Measurements from ENCODE around the gene CLEC2L. TPM values are rescaled to one million over a fixed set of nuclear protein-coding genes. Genes with fewer than 3 reads are reported as not detected.

CLEC2L gene
- total and polyA plus RNA-seq, 10 donors = 0.11 TPM; not detected in 9

DNA sequence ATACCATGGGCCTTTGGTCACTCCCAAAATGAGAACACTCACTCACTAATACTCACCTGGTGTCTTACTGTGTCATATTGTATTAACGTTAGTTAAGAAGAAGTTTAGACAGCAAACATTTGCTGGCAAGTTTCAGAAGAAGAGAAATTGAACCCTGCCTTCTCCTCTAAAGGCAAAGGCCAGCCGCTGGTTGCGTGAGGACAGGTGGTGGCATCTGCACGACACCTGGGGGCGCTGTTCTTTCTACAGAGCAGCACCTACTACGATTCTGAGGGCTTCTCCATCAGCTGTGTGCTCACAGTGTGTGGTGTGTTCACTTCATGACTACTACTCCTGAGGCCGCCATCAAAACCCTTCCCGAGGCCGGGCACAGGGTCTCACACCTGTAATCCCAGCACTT, 17.9 kb upstream of the CLEC2L start:
- H3K4me3 ChIP-seq = no peak overlapping the region
- H3K27me3 ChIP-seq (replicated peaks in 1 of 7) = peaks cover 0 to 7% (median 0%) of the 10 kb centered on the region in 7 donors
- no peak overlapping the region for H3K27ac ChIP-seq
- WGBS, 5 donors = 85 to 91% (median 86%) methylated on average over 9 of the region's 9 CpGs
- TF ChIP-seq POLR2AphosphoS5 (IDR thresholded peaks at IDR 0.05) = no peak
- TF ChIP-seq POLR2A (IDR thresholded peaks at IDR 0.05) = no peak
- no peak for TF ChIP-seq CTCF (IDR thresholded peaks at IDR 0.05 in 8 of 11, conservative IDR thresholded peaks at IDR 0.05 in 3 of 11)
- H3K4me1 ChIP-seq = peaks cover 0 to 3% (median under 1%) of the 10 kb centered on the region in 6 donors
- no peaks in the 10 kb centered on the region for H3K36me3 ChIP-seq
- no peaks in the 10 kb centered on the region for H3K9me3 ChIP-seq
- DNase-seq = no peak
- intact Hi-C loops (cut with DNase I; ENCODE audit: low total_unique reads) = no loop called here

DNA sequence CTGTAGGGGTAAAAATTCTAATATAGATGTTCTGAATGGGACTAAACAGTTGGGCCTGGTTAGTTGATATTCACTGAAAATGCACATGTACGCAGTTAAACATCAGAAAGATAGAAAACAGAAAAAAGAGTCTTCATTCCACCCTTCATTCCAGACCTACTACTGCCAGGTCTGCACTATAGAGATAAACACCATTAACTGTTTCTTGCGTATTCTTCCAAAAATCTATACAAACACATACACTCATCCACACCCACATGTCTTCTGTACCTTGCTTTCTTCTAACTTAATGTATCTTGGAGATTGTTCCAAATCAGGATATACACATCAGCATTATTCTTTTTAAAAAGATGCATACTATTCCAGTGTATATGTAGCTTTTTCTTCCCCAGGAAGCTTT, 13.9 kb upstream of the CLEC2L start:
- DNase-seq = no peak
- intact Hi-C loops (cut with DNase I; ENCODE audit: low total_unique reads) = no loop called here
- no peak for TF ChIP-seq POLR2A (IDR thresholded peaks at IDR 0.05)
- TF ChIP-seq CTCF (IDR thresholded peaks at IDR 0.05 in 8 of 11, conservative IDR thresholded peaks at IDR 0.05 in 3 of 11) = no peak
- TF ChIP-seq POLR2AphosphoS5 (IDR thresholded peaks at IDR 0.05) = no peak
- Histone ChIP-seq H3K4me3 (no peak overlapping the region), H3K27me3 (replicated peaks in 1 of 7) (no peaks in the 10 kb centered on the region), H3K4me1 (no peaks in the 10 kb centered on the region), H3K27ac (no peak overlapping the region), H3K9me3 (no peaks in the 10 kb centered on the region), H3K36me3 (no peaks in the 10 kb centered on the region)
- WGBS, 5 donors = 93 to 98% (median 95%) methylated on average over 2 of the region's 2 CpGs

DNA sequence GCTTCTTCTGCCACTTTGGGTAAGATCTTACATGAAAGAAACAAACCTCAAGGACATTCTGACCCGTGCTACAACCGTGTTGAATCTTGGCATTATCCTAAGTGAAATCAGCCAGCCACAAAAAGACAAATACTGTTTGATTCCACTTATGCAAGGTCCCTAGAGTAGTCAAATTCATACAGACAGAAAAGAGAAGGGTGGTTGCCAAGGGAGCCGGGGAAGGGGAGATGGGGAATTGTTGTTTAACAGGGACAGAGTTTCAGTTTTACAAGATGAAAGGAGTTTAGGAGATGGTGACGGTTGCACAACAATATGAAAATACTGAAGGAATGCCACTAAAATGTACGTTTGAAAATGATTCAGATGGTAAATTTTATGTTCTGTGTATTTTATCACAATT, 12.2 kb upstream of the CLEC2L start:
- Histone ChIP-seq H3K27ac (no peak overlapping the region), H3K27me3 (replicated peaks in 1 of 7) (no peaks in the 10 kb centered on the region), H3K36me3 (no peaks in the 10 kb centered on the region), H3K4me1 (no peaks in the 10 kb centered on the region), H3K4me3 (no peak overlapping the region), H3K9me3 (no peaks in the 10 kb centered on the region)
- DNase-seq = no peak
- TF ChIP-seq CTCF (IDR thresholded peaks at IDR 0.05 in 8 of 11, conservative IDR thresholded peaks at IDR 0.05 in 3 of 11) (no peak), POLR2AphosphoS5 (IDR thresholded peaks at IDR 0.05) (no peak), POLR2A (IDR thresholded peaks at IDR 0.05) (no peak)
- WGBS, 5 donors = 73 to 83% (median 76%) methylated on average over 5 of the region's 5 CpGs
- intact Hi-C loops (cut with DNase I; ENCODE audit: low total_unique reads) = no loop called here

- no peaks in the 10 kb centered on the region for H3K9me3 ChIP-seq
- no peaks in the 10 kb centered on the region for H3K36me3 ChIP-seq
- no peak overlapping the region for H3K4me3 ChIP-seq
- no peak overlapping the region for H3K27ac ChIP-seq
- DNase-seq = no peak
- no peaks in the 10 kb centered on the region for H3K27me3 ChIP-seq (replicated peaks in 1 of 7)
- intact Hi-C loops (cut with DNase I; ENCODE audit: low total_unique reads) = no loop called here
- no peak for TF ChIP-seq POLR2A (IDR thresholded peaks at IDR 0.05)
- TF ChIP-seq POLR2AphosphoS5 (IDR thresholded peaks at IDR 0.05) = no peak
- TF ChIP-seq CTCF (IDR thresholded peaks at IDR 0.05 in 8 of 11, conservative IDR thresholded peaks at IDR 0.05 in 3 of 11) = no peak
- 85 to 89% (median 87%) methylated on average over 8 of the region's 8 CpGs for WGBS, 5 donors
- no peaks in the 10 kb centered on the region for H3K4me1 ChIP-seq
Observed at GRCh38 chr7:139515266-139515665, 8.2 kb upstream of the CLEC2L start.
